Tibial nerve (tissue), 4 donors: Measurements from ENCODE around the gene TNFRSF18. TPM values are rescaled to one million over a fixed set of nuclear protein-coding genes. Genes with fewer than 3 reads are reported as not detected.
A peak's percentile ranks its signal among the peaks of the same experiment; 100 is the strongest.

Experiments
- DNase-seq, 2 donors: peaks; one replicate each; pipeline ENCODE4 v3.0.0-alpha.2; 2019; ENCODE audit warnings: low spot score in 2 of 2
- H3K27ac ChIP-seq, 4 donors: fragments of 200-600 bp; sonication (generic) in 3 of 4; one replicate each; pipeline ENCODE4 v1.5.1; 2017 to 2019; ENCODE audit warnings: mild to moderate bottlenecking in 1 of 4
- H3K27me3 ChIP-seq, 2 donors: fragments of 200-600 bp; sonication (generic) in 1 of 2; one replicate each; pipeline versions ENCODE4 v1.5.1 to v1.6.0; 2017 to 2019
- H3K36me3 ChIP-seq, 3 donors: fragments of 200-600 bp; sonication (generic); one replicate each; pipeline ENCODE4 v1.5.1; 2018 to 2019
- H3K4me1 ChIP-seq, 4 donors: fragments of 200-600 bp; sonication (generic) in 3 of 4; one replicate each; pipeline ENCODE4 v1.5.1; 2017 to 2019
- H3K4me3 ChIP-seq, 4 donors: fragments of 200-600 bp; sonication (generic) in 3 of 4; one replicate each; pipeline ENCODE4 v1.5.1; 2017 to 2019; ENCODE audit warnings: mild to moderate bottlenecking in 1 of 4, moderate library complexity in 1 of 4
- H3K9me3 ChIP-seq, 4 donors: fragments of 200-600 bp; sonication (generic) in 3 of 4; one replicate each; pipeline ENCODE4 v1.5.1; 2017 to 2019
- CTCF ChIP-seq, 5 experiments: fragments of 200-600 bp in 3 of 5; fragments of 450-650 bp in 2 of 5; sonication (generic) in 3 of 5; IDR thresholded peaks; one replicate each; pipeline ENCODE4 v1.5.1; 2016 to 2019; ENCODE audit warnings: antibody characterized with exemption in 5 of 5, mild to moderate bottlenecking in 3 of 5, moderate library complexity in 2 of 5
- EP300 ChIP-seq, 2 donors: sonication (generic); formaldehyde crosslinking; IDR thresholded peaks; one replicate each; pipeline ENCODE4 v1.6.1; 2017; ENCODE audit warnings: antibody characterized with exemption in 2 of 2, mild to moderate bottlenecking in 1 of 2
- POLR2A ChIP-seq, 2 donors: fragments of 450-650 bp; IDR thresholded peaks; one replicate each; pipeline ENCODE4 v1.6.1; 2017; ENCODE audit warnings: antibody characterized with exemption in 2 of 2, mild to moderate bottlenecking in 2 of 2, moderate library complexity in 2 of 2
- WGBS, 2 donors: methylation state at CpG; one replicate each; pipeline ENCODE4 v1.1.5; 2018; 5-methylcytosine and 5-hydroxymethylcytosine counted together
- total RNA-seq, 4 donors: library from RNA; depleted of rRNA; stranded (reverse); fragments of >200 nt; gene quantifications; one replicate each; pipeline ENCODE4 v1.1.0, GENCODE V29; 2016

Gene TNFRSF18
- total RNA-seq, 4 donors from 2014 or later, result 0.44 TPM; not detected in 3

GRCh38 chr1:1157914-1158710 lies 48.3 kb downstream of the TNFRSF18 start:
- WGBS, 2 donors, result 6% methylated on average over 19 of the region's 46 CpGs; no CpG with 5 or more reads in 1 of the 2 donors
- Histone ChIP-seq H3K36me3 (no peaks in the 10 kb centered on the region), H3K4me3 (peak overlapping the region; percentile 46 to 94 (median 80))

GRCh38 chr1:1157426-1157913 lies 48.9 kb downstream of the TNFRSF18 start:
- 3 to 5% methylated on average over 4 to 6 of the region's 29 CpGs for WGBS, 2 donors
- no peak for TF ChIP-seq CTCF (IDR thresholded peaks at IDR 0.05)
- no peak for TF ChIP-seq EP300 (IDR thresholded peaks at IDR 0.05)
- TF ChIP-seq POLR2A (IDR thresholded peaks at IDR 0.05), result peak in 1 of 2 donors; percentile 52
- Histone ChIP-seq H3K4me1 (peaks cover 0 to 26% (median 13%) of the 10 kb centered on the region in 4 donors), H3K27me3 (peaks cover 0 to 15% of the 10 kb centered on the region in 2 donors), H3K9me3 (peaks cover 0 to 7% (median 0%) of the 10 kb centered on the region in 4 donors), H3K27ac (peak overlapping the region; percentile 87 to 99 (median 96)), H3K4me3 (peak overlapping the region; percentile 46 to 94 (median 80)), H3K36me3 (no peaks in the 10 kb centered on the region)
- DNase-seq, result peak; percentile 70 to 72

More at GRCh38 chr1:1157914-1158710, 48.3 kb downstream of the TNFRSF18 start:
- no peak for TF ChIP-seq POLR2A (IDR thresholded peaks at IDR 0.05)
- TF ChIP-seq CTCF (IDR thresholded peaks at IDR 0.05), result no peak
- TF ChIP-seq EP300 (IDR thresholded peaks at IDR 0.05), result no peak
- DNase-seq, result no peak
- Histone ChIP-seq H3K27me3 (peaks cover 0 to 21% of the 10 kb centered on the region in 2 donors), H3K9me3 (peaks cover 0 to 4% (median 0%) of the 10 kb centered on the region in 4 donors), H3K27ac (peak overlapping the region; percentile 87 to 99 (median 96)), H3K4me1 (peaks cover 0 to 26% (median 13%) of the 10 kb centered on the region in 4 donors)

- H3K4me1 ChIP-seq, result peaks cover 0 to 26% (median 13%) of the 10 kb centered on the region in 4 donors
- no peak overlapping the region for H3K4me3 ChIP-seq
- peaks cover 0 to 10% of the 10 kb centered on the region in 2 donors for H3K27me3 ChIP-seq
- H3K36me3 ChIP-seq, result no peaks in the 10 kb centered on the region
- peaks cover 0 to 7% (median 0%) of the 10 kb centered on the region in 4 donors for H3K9me3 ChIP-seq
- 74 to 84% methylated on average over 2 to 4 of the region's 9 CpGs for WGBS, 2 donors
- DNase-seq, result no peak
- H3K27ac ChIP-seq, result peak overlapping the region in 2 of 4 donors; percentile 63 to 74
- TF ChIP-seq CTCF (IDR thresholded peaks at IDR 0.05), result no peak
- TF ChIP-seq POLR2A (IDR thresholded peaks at IDR 0.05), result no peak
Measured at GRCh38 chr1:1157033-1157365, 49.4 kb downstream of the TNFRSF18 start.

GRCh38 chr1:1156140-1157032 lies 50.0 kb downstream of the TNFRSF18 start:
- H3K4me1 ChIP-seq, result peaks cover 0 to 26% (median 13%) of the 10 kb centered on the region in 4 donors
- H3K27ac ChIP-seq, result peak overlapping the region in 2 of 4 donors; percentile 63 to 74
- H3K27me3 ChIP-seq, result peaks cover 0 to 4% of the 10 kb centered on the region in 2 donors
- H3K36me3 ChIP-seq, result no peaks in the 10 kb centered on the region
- H3K4me3 ChIP-seq, result no peak overlapping the region
- TF ChIP-seq POLR2A (IDR thresholded peaks at IDR 0.05) (no peak), CTCF (IDR thresholded peaks at IDR 0.05) (no peak), EP300 (IDR thresholded peaks at IDR 0.05) (no peak)
- H3K9me3 ChIP-seq, result peaks cover 0 to 7% (median 0%) of the 10 kb centered on the region in 4 donors
- WGBS, 2 donors, result 49 to 61% methylated on average over 22 to 25 of the region's 26 CpGs
- DNase-seq, result no peak
